Stimulated activated CD4-positive, alpha-beta T cell treated with anti-CD3 and anti-CD28 coated beads, Interleukin-1b, Interleukin-23, amount 100 ng/mL, for 24 hours (primary cell): ENCODE results near the gene TCF7L1.

Source experiments
- DNase-seq, 4 experiments: peaks; one replicate each; pipeline ENCODE4 v3.0.0-alpha.2; 2020; ENCODE audit warnings: low read depth in 4 of 4, low spot score in 1 of 4

TCF7L1 gene

GRCh38 chr2:85273738-85274731 is 140.8 kb downstream of the TCF7L1 start:
- no peak for DNase-seq

- DNase-seq, result no peak
Observed at GRCh38 chr2:85275984-85276540, 142.9 kb downstream of the TCF7L1 start.

- DNase-seq, result no peak
Observed at GRCh38 chr2:85276571-85277118, 143.5 kb downstream of the TCF7L1 start.

DNA sequence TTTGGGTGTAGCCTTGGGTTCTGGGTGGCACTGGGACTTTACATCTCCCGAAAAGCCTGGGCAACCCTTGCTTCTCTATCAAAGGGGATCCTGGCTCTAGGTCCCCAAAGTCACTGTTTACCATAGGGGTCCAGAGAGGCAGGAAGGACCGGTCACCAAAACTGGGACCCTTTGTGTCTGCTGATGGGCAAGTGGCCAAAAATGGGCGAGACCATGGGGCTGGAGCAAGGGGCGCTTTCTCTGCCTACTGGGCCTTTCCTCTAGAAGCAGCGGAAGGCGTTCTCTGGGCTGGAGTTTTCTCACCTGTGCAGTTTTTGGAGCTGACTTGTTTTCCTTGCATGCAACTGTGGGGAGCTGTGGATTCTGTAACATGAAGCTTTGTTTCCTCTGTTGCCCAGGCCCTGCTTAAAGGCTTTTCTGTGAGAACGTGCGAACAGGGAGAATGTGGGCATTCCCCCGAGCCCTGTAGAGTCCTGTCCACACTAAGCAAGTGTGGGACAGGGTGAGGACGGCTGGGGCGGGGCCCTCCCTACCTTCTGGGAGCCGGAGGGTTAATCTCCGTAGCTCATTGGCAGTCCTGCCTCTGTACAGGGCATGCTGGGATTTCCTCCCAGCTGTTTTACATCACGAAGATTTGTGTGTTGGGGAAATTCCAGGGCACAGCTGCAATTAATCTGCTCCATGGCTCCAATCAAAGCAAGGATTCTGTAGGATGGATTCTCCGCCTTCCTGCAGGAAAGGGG is 144.4 kb downstream of the TCF7L1 start:
- no peak for DNase-seq

DNA sequence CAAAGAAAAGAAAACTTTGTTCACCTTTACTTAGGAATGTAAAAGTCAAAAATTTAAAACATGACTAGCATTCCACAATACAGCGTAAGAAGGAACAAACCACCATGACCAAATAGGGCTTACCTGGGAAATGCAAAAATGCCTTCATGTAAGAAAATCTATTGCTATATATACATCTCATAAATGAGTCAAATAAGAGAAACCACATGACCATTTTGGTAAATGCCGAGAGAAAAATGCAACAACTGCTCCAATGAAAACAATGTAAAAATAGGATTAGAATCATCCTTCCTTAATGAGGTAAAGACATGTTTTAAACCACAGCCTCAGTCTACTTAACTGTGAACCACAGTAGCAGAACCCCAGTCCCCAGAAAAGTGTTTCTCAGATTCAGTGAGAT is 145.2 kb downstream of the TCF7L1 start:
- no peak for DNase-seq

DNA sequence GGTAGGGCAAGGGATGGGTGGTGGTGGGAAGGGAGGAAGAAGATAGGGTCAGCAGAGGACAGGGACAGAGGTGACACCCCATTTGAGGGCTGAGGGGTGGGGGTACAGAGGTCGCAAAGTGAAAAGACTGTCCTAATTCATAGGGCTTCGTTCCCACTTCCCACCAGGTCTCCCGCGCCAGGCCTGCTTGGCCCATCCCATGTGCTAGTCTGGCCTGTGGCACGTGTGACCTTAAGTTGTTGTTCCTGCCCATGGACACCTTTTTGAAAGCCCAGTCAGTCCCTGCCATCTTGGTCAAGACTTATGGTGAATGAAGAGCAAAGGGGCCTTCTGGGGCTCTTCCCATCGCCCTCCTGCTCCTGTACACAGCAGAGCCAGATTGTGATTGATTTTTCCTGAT is 148.4 kb downstream of the TCF7L1 start:
- DNase-seq, result no peak

DNA sequence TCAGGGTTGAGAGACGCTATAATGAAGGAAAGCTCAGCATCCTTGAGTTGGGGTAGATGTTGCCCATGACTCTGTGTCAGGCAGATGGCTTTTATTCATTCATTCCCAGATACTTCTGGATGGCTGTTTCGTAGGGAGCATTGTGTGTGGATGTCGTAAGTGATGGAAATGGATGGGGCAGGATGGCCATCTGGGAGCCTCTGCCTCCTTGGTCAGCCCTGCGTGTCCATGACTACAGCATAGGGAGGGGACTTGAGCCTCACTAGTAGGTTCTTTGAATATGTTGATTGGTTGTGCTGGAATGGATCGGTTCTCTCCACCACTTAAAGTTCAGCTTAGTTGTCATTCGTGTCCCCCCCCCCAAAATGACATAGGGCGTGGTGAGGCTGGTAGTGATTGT is 149.7 kb downstream of the TCF7L1 start:
- no peak for DNase-seq

GRCh38 chr2:85283641-85284040 is 150.4 kb downstream of the TCF7L1 start:
- DNase-seq, result no peak

DNA sequence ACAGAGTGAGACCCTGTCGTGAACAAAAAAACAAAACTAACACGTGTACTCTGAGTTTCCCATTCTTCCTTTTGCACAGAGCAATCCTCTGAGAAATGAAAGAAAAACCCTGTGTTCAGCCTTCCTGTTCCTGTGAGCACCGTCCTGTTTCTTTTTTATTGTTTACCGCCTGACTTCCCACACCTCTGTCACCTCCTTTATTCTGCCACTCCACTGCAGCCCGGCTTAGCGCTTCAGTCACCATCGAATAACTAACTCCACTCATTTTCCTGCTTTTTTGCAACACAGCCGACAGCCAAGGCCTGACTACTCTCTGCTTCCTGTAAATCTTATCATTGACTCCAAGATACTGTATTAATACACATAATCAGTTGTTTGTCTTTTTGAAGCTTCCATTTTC is 153.7 kb downstream of the TCF7L1 start:
- no peak for DNase-seq

DNA sequence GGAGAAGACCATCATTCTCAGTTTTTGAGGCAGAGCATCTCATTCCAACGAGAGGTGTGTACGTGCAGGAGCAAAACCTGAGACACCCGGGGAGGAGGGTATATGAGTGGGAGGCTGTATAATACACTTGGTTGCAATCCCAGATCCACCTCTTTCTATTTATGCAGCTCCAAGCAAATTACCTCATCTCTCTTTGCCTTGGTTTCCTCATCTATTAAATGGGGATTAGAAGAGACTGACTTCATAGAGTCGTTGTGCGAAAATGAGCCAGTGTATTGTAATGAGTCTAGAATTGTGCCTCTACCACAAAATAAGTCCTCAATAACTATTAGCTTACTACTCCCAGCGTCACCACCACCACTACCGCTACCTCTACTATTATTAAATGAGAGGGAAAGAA is 154.5 kb downstream of the TCF7L1 start:
- no peak for DNase-seq

DNA sequence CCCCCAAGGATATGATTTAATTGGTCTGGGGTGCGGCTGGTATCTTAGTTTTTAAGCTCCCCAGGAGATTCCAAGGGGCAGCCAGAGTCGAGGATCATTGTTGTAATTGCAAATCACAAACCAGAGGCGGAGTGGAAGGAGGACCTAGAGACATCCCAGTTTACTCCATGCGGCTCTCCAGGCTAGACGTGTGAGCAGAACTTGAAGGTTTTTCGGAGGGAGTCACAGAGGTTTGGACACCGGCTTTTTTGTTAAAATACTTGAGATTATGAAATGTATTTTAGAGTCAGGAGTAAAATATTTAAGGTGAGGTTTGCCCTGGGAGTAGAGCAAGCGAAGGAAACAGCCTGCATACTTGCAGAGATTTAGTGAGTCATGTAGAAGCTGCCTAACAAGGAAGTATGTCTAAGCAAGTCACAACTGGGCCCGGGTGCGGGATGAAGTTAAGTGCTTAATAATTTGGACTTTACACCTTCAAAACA is 155.1 kb downstream of the TCF7L1 start:
- DNase-seq, result no peak

DNA sequence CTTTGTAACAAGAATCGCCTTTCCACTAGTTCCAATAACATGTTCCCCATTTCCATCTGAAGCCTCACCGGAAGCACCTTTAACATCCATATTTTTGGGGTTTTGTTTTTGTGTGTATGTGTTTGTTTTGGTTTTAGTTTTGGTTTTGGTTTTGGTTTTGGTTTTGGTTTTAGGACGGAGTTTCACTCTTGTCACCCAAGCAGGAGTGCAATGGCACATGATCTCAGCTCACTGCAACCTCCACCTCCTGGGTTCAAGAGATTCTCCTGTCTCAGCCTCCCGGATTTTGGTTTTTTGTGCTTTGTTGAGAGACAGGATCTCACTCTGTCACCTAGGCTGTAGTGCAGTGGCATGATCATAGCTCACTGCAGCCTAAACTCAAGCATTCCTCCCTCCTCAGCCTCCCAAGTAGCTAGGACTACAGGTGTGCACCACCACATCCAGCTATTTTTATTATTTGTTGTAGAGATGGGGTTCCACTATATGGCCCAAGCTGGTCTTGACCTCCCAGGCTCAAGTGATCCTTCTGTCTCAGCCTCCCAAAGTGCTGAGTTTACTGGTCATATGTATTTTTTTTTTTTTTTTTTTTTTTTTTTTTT is 158.3 kb downstream of the TCF7L1 start:
- no peak for DNase-seq

- DNase-seq, result no peak
Observed at GRCh38 chr2:85302121-85302520, 168.9 kb downstream of the TCF7L1 start.

DNA sequence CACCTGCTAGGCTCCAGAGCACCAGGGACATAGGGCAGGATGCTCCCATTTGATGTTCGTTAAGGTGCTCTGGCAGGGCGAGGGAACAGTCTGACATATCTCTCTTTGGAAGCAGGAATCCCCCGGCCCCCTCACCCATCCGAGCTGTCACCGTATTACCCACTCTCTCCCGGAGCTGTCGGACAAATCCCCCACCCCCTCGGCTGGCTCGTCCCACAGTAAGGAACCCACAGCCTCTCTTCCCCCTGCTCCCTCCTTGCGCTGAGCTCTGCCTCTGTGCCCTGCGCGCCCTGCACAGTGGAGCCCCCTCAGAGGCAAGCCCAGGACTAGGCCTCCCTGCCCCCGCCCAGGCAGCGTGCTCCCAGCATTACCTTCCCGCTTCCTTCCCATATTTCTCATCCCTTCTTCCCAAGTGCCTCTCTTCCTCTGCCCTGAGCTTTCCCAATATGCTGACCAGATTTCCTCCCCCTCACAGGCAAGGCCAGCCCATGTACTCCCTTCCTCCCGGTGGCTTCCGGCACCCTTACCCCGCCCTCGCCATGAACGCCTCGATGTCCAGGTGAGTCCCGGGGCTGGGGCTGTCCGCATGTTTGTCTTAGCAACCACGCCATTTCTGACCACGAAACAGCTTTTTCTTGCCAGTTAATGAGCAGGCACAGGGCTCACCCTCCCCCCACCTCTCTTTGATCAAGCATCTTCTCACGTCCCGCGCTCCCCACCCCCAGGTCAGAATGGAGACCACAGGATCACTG is 170.8 kb downstream of the TCF7L1 start:
- no peak for DNase-seq

DNA sequence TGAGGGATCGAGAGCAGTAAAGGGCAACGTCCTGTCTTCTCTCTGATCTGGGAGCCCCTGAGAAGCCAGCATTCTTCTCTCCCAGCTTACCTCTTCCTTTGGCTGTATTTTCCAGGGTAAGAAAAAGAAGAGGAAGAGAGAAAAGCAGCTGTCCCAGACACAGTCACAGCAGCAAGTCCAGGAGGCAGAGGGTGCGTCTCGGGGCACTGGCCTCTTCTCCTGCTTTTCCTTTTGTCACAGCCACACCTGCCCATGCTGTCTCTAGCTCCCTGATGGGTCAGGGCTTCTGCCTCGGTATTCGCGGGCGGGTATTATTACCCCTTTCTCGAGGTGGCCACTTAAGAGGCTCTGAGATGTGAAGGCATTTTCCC is 174.3 kb downstream of the TCF7L1 start:
- DNase-seq, result no peak

- DNase-seq, result no peak
Observed at GRCh38 chr2:85308201-85308600, 175.0 kb downstream of the TCF7L1 start.

- no peak for DNase-seq
Observed at GRCh38 chr2:85308896-85309555, 175.8 kb downstream of the TCF7L1 start.

GRCh38 chr2:85309699-85310321 is 176.6 kb downstream of the TCF7L1 start:
- no peak for DNase-seq

- no peak for DNase-seq
Observed at GRCh38 chr2:85310330-85310729, 177.1 kb downstream of the TCF7L1 start.
